ENCODE data around the gene SEC16B.

SEC16B gene

DNA sequence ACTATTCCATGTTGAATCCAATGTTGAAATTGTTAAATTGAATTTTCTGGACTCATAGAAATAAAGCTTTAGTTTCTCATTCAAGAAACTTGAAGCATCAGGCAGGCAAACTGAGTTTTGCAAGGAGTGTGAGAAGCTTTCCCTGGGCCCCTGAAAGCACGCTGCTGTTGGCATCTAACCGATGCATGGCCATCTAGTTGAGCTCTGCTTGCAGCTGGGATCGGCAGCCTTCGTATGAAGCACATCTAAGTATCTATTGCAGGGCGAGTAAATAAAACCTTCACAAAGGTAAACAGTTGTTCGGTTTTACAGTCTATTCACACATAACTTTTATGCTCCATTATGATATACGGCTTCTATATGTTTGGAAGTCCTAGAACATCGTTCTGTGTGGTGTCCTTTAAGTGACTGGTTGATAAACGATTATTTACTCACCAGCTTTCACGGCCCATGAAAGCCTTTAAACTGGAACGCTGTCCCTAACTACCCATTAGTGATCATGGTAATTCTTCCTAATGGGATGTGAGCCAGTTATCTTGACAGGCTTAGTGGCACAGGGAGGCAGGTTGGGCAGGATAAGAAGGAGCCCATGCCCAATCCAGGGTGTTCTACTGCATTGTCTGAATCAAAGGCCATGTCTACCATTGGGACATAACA is 71.7 kb downstream of the SEC16B start:
- DNase-seq = no peak

DNA sequence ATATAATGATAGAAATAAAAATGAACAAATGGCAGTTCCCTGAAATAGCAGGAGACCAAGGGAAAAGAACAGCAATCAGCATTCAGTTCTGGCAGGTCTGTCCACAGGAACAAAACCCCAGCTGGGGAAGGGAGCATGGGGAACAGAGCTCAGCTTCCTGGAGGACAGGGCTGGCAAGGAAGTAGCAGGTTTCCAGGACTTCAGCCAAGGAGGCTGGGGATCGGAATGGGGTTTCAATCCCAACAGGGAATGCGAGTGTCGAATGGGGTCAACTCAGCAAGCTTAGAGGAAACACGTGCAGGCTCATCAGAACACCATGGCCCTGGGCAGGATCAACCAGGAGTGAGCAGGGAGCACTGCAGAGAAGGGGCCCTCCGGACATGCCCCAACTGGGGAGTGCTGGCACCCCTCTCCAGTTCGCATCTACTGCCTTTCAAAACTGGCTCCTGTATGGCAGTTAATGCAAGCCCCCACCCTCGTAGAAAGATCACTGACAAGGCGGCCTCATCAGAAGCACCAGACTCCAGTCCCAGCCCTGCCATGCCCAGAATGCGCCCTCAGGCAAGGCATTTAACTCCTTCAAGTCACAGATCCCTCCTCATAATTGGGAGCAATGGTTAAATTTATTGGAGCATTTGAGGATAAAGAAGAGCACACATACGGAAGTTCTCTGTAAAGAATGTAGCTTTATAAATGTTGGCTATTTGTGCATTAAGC is 72.4 kb downstream of the SEC16B start:
- no peak for DNase-seq
